Activated CD4-positive, alpha-beta memory T cell treated with anti-CD3 and anti-CD28 coated beads for 36 hours (primary cell): ENCODE results near the gene PLA2G4F. TPM values are rescaled to one million over a fixed set of nuclear protein-coding genes. Genes with fewer than 3 reads are reported as not detected.
"Not testable (repeated sequence)": the region's sequence is repeated elsewhere in the genome, so short reads cannot be mapped to it uniquely, and the experiment has no call there.

ENCODE experiments used
- CTCF ChIA-PET: fragments of 350-600 bp; sonication (Branson Sonifier 250); formaldehyde crosslinking; loops from one replicate; lab custom pipeline; 2021; ENCODE audit warnings: antibody characterized with exemption, inconsistent platforms; lab: Charles Lee
- POLR2A ChIA-PET: fragments of 350-600 bp; sonication (Branson Sonifier 250); formaldehyde crosslinking; loops from one replicate; lab custom pipeline; 2021; ENCODE audit warnings: antibody characterized with exemption; lab: Charles Lee
- DNase-seq: peaks from one replicate; pipeline ENCODE4 v3.0.0-alpha.2; 2020
- H3K27ac Mint-ChIP-seq: one replicate; pipeline ENCODE4 v1.8.0; 2021; ENCODE audit warnings: mixed read lengths
- H3K27me3 Mint-ChIP-seq: one replicate; pipeline ENCODE4 v1.8.0; 2021; ENCODE audit warnings: mixed read lengths
- H3K36me3 Mint-ChIP-seq: one replicate; pipeline ENCODE4 v1.8.0; 2021; ENCODE audit warnings: mixed read lengths
- H3K4me1 Mint-ChIP-seq: one replicate; pipeline ENCODE4 v1.8.0; 2021; ENCODE audit warnings: low read depth, mixed read lengths
- H3K4me3 Mint-ChIP-seq: one replicate; pipeline ENCODE4 v1.8.0; 2021; ENCODE audit warnings: mild to moderate bottlenecking, mixed read lengths
- H3K9me3 Mint-ChIP-seq: one replicate; pipeline ENCODE4 v1.8.0; 2021; ENCODE audit warnings: mixed read lengths
- intact Hi-C: fragments of 100-400 bp; cut with micrococcal nuclease; formaldehyde crosslinking; loops from one replicate; pipeline ENCODE4 v1.15.1; 2023
- total RNA-seq, 2 experiments: library from RNA; stranded (reverse); gene quantifications; one replicate each; pipeline ENCODE4 v1.2.3, GENCODE V29; 2021

PLA2G4F gene
- total RNA-seq, 2 experiments from 2014 or later: not detected

DNA sequence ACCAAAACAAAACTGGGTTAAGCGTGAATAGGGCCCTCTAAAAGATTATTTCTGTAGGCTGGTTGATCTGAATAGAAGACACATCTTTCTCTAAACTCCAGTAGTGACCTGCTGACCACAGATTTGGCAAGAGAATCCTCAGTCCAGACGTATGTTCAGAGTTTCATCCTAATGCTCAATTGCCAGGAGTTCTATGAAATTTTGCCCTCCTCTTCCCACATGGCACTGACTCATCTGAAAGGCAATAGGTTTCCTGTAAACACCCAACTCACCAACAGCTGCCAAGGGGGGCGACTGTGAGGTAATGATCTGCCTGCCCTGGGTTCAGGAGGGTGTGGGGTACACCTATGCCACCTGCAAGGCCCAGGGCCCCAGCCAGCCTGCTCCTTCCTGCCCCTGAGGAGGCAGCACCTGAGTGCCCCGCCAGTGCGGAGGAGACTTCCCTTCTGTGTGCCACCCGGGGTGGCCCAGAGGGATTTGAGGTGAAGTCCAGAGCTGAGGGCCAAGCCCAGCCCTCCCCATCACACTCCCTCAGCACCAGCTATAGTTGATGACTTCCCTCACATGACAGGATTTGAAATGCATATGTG, 53.7 kb downstream of the PLA2G4F start:
- H3K9me3 Mint-ChIP-seq: no peaks in the 10 kb centered on the region
- CTCF ChIA-PET: no interaction called here
- no peak overlapping the region for H3K27ac Mint-ChIP-seq

DNA sequence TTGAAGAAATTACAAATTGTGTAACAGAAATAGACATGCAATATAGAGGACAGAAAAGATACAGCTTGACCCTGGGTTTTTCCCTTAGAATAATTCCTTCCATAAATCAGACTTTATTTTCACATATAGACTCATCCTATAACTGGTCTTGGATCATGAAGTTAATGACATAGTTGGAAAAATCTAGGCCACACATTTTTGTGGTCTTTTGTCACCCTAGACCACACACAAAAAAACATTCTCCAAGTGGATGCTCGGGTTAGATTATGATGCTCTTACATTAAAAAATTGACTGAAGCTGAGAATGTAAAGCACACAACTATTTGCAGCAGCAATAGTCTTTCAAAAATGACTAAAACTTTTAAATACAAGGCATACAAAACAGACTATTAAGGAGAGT, 54.6 kb downstream of the PLA2G4F start:
- Mint-ChIP-seq H3K27me3 (peaks cover 4% of the 10 kb centered on the region), H3K27ac (no peak overlapping the region), H3K9me3 (no peaks in the 10 kb centered on the region), H3K4me3 (no peak overlapping the region), H3K4me1 (peaks cover 2% of the 10 kb centered on the region), H3K36me3 (no peaks in the 10 kb centered on the region)
- DNase-seq: no peak
- ChIA-PET CTCF (interaction anchor here (1.1 kb wide), 1 partner anchor 18 kb away, joined by 3 read pairs; no protein-coding TSS in a partner anchor), POLR2A (no interaction called here)
- intact Hi-C loops: no loop called here

More for the DNA sequence above, 53.7 kb downstream of the PLA2G4F start:
- Mint-ChIP-seq H3K27me3 (peaks cover 8% of the 10 kb centered on the region), H3K4me3 (no peak overlapping the region), H3K4me1 (peaks cover 8% of the 10 kb centered on the region), H3K36me3 (no peaks in the 10 kb centered on the region)
- POLR2A ChIA-PET: no interaction called here
- intact Hi-C loops: no loop called here
- DNase-seq: no peak

DNA sequence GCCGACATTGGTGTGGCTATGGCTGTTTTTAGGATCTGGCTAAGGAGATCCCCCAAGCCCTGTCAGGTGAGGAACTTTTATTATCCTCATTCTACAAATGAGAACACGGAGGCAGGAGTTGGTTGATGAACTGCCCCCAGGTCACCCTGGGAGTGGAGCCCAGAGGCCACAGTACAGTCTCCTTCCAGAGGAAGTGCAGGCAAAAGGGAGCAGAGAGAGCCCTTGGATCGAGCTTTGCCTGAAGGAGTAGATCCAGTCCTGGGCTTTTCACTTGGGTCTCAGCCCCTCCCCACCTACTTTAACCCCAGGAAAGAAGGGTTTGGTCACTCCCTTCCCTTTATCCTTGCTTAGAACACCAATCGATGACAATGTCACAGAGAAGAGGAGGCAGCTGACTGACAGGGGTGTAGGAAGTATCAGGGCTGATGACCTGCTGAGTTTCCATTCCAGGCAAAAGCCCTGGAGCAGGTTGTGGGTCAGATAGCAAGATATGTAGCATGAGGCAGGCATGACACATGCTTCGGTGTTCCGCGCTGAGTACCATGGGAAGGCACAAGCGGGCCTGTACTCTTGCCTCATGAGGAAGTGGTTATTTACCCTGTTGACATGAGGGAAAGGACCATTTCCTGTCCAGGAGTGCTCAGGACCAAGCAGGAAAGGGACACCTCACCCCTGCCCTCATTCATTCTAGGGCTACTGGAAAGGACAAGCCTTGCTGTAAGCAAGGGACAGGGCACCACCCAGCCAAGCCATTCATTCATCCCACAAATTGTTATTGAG, 56.2 kb downstream of the PLA2G4F start:
- POLR2A ChIA-PET: no interaction called here
- Mint-ChIP-seq H3K9me3 (no peaks in the 10 kb centered on the region), H3K4me1 (peaks cover 2% of the 10 kb centered on the region), H3K4me3 (no peak overlapping the region), H3K27me3 (no peaks in the 10 kb centered on the region), H3K27ac (no peak overlapping the region), H3K36me3 (no peaks in the 10 kb centered on the region)
- CTCF ChIA-PET: interaction anchor here (1.0 kb wide), 1 partner anchor 37 kb away, joined by 3 read pairs; no protein-coding TSS in a partner anchor
- no peak for DNase-seq
- intact Hi-C loops: no loop called here

DNA sequence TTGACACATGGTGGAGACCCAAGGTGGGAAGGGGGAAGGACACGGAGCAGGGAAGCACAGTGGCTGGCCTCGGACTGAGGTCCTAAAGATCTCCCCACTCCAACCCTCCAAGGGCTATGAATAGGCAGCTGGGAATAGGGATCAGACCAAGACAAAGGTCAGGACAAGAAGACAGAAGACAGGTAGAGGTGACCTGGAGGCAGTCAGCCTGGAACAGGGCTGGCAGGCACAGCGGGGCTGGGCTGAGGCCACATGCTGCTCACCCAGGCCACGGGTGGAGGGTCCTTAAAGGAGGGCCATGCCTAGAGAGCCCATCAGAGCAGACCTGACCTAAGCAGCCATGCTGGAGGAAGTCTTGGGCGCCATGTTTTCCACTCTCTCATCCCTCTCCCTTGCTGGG, 59.4 kb downstream of the PLA2G4F start:
- ChIA-PET CTCF (interaction anchor here (0.5 to 2.3 kb wide), 2 partner anchors 12 to 853 kb away, joined by 3 to 7 read pairs; no protein-coding TSS in a partner anchor), POLR2A (no interaction called here)
- Mint-ChIP-seq H3K27me3 (no peaks in the 10 kb centered on the region), H3K4me1 (peaks cover 7% of the 10 kb centered on the region), H3K36me3 (no peaks in the 10 kb centered on the region), H3K4me3 (no peak overlapping the region), H3K27ac (no peak overlapping the region), H3K9me3 (no peaks in the 10 kb centered on the region)
- intact Hi-C loops: no loop called here
- no peak for DNase-seq

DNA sequence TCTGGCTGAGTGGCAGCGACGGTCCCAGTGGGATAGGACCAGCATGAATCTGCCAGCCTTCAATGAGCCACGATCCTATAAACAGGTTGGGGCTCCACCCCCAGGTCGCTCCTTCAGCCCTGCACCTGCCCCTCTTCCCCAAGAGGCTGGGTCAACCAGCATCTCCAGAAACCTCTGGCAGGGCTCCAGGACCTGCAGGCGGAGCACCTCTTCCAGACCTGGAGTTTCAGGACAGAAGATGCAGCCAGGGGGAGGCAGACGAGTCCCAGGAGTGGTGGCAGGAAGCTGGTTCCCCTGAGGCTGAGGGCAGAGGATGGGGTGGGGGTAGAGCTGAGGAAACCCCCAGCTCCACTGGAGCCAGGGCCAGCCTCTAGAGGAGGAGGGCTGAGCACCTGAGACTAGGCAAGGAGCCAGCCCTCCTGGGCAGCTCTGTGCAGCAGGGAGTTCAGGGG, 61.9 kb downstream of the PLA2G4F start, which contains the start of gene PLA2G4D:
PLA2G4D (minus strand) TSS at position 51 of the 452 bp plus-strand sequence. CDS start 103 bp downstream, outside the sequence.
- POLR2A ChIA-PET: no interaction called here
- no peak within 1 kb of the TSS for H3K27ac Mint-ChIP-seq
- no peaks in the 10 kb centered on the region for H3K9me3 Mint-ChIP-seq
- DNase-seq: no peak
- intact Hi-C loops: no loop called here
- H3K4me1 Mint-ChIP-seq: peaks cover 8% of the 10 kb centered on the region
- CTCF ChIA-PET: interaction anchor here (0.9 to 3.2 kb wide), 2 partner anchors 10 to 39 kb away, joined by 3 to 10 read pairs; no protein-coding TSS in a partner anchor
- no peaks in the 10 kb centered on the region for H3K27me3 Mint-ChIP-seq
- no peak within 1 kb of the TSS for H3K4me3 Mint-ChIP-seq
- H3K36me3 Mint-ChIP-seq: no peaks in the 10 kb centered on the region

DNA sequence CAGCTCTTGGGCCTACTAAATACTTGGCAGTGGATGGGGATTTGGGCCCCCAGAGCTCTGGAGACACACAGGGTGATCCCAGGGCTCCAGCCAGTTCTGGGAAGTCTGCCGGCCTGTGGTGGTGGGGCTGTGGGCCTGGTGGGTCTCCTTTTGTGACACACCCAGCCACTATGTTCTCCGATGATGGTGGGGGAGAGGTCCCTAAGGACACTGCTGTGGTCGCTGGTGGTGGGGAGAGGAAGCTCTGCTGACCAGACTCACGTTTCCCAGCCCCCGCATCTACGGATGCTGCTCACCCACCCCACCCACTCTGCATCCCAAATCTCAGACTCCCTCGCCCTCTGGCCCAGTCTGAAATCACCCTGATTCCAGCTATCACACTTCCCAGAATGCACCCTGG, 62.5 kb downstream of the PLA2G4F start:
- H3K27me3 Mint-ChIP-seq: peaks cover 4% of the 10 kb centered on the region
- CTCF ChIA-PET: interaction anchor here (0.7 to 3.2 kb wide), 3 partner anchors 9 to 40 kb away, joined by 3 to 10 read pairs (median 3); no protein-coding TSS in a partner anchor
- H3K36me3 Mint-ChIP-seq: no peaks in the 10 kb centered on the region
- no peak for DNase-seq
- POLR2A ChIA-PET: no interaction called here
- intact Hi-C loops: loop anchor here (2.0 kb wide), 1 partner anchor 13 kb away; no protein-coding TSS in a partner anchor
- no peak overlapping the region for H3K27ac Mint-ChIP-seq
- H3K4me1 Mint-ChIP-seq: peaks cover 8% of the 10 kb centered on the region
- H3K4me3 Mint-ChIP-seq: no peak overlapping the region
- H3K9me3 Mint-ChIP-seq: no peaks in the 10 kb centered on the region

DNA sequence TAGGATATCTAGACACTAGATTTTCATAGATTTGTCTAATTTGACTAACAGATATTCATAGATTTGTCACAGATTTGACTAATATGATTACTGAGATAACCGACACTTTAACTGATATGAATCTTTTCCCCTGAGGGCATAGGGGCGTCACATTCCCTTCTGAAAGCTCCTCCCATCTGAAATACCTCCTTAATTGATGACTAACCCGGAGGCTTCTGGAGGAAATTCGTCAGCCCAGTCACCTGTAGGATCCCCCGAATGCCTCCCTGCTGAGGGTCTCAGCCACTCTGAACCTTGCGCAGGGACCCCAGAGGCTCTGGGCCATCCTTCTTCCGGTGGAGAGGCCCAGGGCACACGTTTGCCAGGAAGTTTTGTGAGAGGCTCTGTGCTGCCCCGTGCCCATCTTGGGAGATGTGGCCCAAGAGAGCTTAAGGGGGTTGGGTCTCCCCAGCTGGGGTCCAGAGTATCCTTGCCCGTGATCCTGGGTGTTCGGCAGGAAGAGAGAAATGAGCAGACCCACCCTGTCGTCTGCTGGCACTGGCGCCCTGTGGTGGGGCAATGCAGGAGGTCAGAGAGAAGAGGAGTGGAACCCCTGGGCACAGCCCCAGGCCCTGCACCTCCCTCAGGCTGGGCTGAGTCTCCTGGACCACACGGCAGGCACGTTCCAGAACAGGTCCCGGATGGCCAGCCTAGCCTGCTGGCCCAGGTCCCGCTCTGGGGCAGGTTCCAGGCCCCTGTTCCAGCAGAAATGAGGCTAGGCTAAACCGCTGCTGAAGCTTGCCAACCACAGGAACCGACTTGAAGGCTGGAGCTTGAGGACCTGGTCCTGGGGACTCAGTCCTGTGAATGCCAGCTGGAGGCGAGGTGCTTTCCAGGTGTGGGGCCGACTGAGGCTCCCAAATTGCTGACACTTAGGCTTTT, 63.8 kb downstream of the PLA2G4F start:
- no peak overlapping the region for H3K27ac Mint-ChIP-seq
- ChIA-PET CTCF (interaction anchor here (1.1 to 3.2 kb wide), 2 partner anchors 8 to 103 kb away, joined by 3 to 10 read pairs; no protein-coding TSS in a partner anchor), POLR2A (interaction anchor here (0.9 to 1.3 kb wide), 2 partner anchors 15 kb away, joined by 3 to 4 read pairs; no protein-coding TSS in a partner anchor)
- no peaks in the 10 kb centered on the region for H3K36me3 Mint-ChIP-seq
- H3K27me3 Mint-ChIP-seq: peaks cover 8% of the 10 kb centered on the region
- peak; percentile 31 for DNase-seq
- peaks cover 8% of the 10 kb centered on the region for H3K4me1 Mint-ChIP-seq
- H3K4me3 Mint-ChIP-seq: no peak overlapping the region
- intact Hi-C loops: loop anchor here (2.0 kb wide), 1 partner anchor 14 kb away; no protein-coding TSS in a partner anchor
- no peaks in the 10 kb centered on the region for H3K9me3 Mint-ChIP-seq

DNA sequence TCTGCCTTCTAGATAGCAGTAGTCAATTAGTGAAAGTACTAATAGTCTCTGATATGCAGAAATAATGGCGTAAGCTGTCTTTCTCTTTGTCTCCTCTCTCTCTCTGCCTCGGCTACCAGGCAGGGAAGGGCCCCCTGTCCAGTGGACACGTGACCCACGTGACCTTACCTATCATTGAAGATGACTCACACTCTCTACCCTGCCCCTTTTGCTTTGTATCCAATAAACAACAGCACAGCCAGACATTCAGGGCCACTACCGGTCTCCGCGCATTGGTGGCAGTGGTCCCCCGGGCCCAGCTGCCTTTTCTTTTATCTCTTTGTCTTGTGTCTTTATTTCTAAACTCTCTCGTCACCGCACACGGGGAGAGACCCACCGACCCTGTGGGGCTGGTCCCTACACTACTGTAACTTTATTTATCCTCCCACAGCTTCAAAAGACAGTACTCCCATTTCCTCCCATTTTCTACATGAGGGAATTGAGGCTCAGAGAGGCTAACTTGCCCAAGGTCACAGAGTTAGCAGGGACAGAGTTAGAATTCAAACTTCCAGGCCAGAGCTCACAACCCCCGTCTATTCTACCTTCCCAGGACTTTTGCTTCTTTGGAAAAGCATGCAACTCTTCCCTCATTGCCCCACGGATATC, 64.6 kb downstream of the PLA2G4F start:
- not testable (repeated sequence) for H3K4me3 Mint-ChIP-seq, H3K9me3 Mint-ChIP-seq, H3K36me3 Mint-ChIP-seq, H3K27me3 Mint-ChIP-seq, DNase-seq, H3K27ac Mint-ChIP-seq, H3K4me1 Mint-ChIP-seq
- intact Hi-C loops: loop anchor here (2.0 kb wide), 1 partner anchor 15 kb away; no protein-coding TSS in a partner anchor
- CTCF ChIA-PET: interaction anchor here (1.1 to 3.2 kb wide), 2 partner anchors 7 to 102 kb away, joined by 3 to 10 read pairs; no protein-coding TSS in a partner anchor
- POLR2A ChIA-PET: interaction anchor here (1.3 kb wide), 1 partner anchor 16 kb away, joined by 3 read pairs; no protein-coding TSS in a partner anchor

DNA sequence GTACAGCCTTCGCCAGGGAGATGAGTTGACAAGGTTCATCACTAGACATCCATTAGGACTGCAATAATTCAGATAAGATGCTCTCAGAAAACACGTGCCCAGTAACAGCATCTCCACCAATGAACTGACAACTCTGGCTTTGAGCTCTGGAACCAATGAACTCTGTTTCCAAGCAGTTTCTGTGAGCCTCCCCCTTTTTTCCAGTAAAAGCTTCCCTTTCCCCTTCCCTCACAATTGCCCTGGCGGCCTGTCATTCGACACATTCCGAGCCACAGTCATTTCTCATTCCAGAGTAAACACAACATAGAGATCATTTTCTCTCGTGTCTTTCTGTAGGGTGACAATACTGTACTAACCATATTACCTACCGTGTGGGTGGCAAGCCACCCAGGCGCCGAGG, 65.7 kb downstream of the PLA2G4F start:
- Mint-ChIP-seq H3K9me3 (no peaks in the 10 kb centered on the region), H3K27ac (no peak overlapping the region), H3K27me3 (peaks cover 8% of the 10 kb centered on the region), H3K36me3 (no peaks in the 10 kb centered on the region), H3K4me3 (no peak overlapping the region), H3K4me1 (peaks cover 8% of the 10 kb centered on the region)
- intact Hi-C loops: no loop called here
- POLR2A ChIA-PET: interaction anchor here (1.3 kb wide), 1 partner anchor 17 kb away, joined by 3 read pairs; no protein-coding TSS in a partner anchor
- CTCF ChIA-PET: interaction anchor here (1.3 kb wide), 1 partner anchor 44 kb away, joined by 3 read pairs; no protein-coding TSS in a partner anchor
- DNase-seq: no peak

DNA sequence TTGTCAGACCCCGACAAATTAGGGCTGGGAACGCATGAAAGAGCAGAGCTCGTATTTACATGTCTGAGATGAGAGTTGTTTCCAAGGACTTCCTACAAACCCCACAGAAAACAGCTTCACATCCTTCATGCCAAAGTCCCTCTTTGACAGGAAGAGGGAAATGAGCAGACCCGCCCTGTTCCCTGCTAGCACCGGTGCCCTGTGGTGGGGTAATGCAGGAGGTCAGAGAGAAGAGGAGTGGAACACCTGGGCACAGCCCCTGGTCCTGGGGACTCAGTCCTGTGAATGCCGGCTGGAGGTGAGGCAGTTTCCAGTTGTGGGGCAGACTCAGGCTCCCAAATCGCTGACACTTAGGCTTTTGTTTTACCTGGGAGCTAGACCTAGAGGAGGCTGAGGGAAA, 66.1 kb downstream of the PLA2G4F start:
- POLR2A ChIA-PET: no interaction called here

More for the DNA sequence above, 66.1 kb downstream of the PLA2G4F start:
- Mint-ChIP-seq H3K9me3 (no peaks in the 10 kb centered on the region), H3K4me1 (peaks cover 8% of the 10 kb centered on the region), H3K27me3 (peaks cover 8% of the 10 kb centered on the region), H3K27ac (no peak overlapping the region), H3K4me3 (no peak overlapping the region), H3K36me3 (no peaks in the 10 kb centered on the region)
- intact Hi-C loops: no loop called here
- CTCF ChIA-PET: interaction anchor here (1.3 kb wide), 1 partner anchor 44 kb away, joined by 3 read pairs; no protein-coding TSS in a partner anchor
- no peak for DNase-seq
